ENCODE results near the gene INPP4A.
"Not testable (repeated sequence)": the region's sequence is repeated elsewhere in the genome, so short reads cannot be mapped to it uniquely, and the experiment has no call there.

The INPP4A gene

GRCh38 chr2:98578231-98578630 lies 133.6 kb downstream of the INPP4A start:
- H3K4me3 ChIP-seq (ENCODE audit: low read depth, low read length): no peak overlapping the region

GRCh38 chr2:98579926-98580325 lies 135.3 kb downstream of the INPP4A start:
- H3K4me3 ChIP-seq (ENCODE audit: low read depth, low read length): no peak overlapping the region

DNA sequence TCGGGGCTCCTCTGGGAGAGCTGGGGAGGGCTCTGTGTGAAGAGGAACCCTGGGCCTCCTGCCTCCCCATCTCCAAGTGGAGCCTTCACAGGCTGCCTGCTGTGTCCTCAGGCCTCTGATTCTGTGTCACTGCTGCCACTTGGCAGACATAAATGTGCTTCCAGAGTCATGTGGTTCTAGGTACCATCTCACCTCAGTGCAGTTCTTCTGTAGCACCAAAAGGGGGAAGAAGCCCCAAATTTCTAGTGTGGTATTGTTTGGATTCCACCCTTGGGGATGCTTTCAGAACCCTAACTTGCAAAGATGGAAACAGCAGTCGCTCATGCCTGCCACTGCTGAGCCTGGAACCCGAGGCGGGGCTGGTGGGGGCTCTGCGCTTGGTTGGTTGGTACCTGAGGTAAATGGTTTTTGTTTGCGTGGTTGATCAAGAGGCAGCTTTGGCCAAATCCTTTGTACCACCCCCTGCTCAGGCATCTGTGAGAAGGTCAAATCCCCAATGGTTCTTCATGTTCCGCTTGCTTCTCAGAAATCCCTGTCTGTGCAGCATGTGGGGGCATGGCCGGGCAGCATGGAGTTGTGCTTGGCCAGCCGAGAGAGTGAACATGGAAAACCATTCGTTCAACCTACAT lies 136.1 kb downstream of the INPP4A start:
- no peak overlapping the region for H3K4me3 ChIP-seq (ENCODE audit: low read depth, low read length)

- no peak overlapping the region for H3K4me3 ChIP-seq (ENCODE audit: low read depth, low read length)
Measured at GRCh38 chr2:98582523-98582922, 137.9 kb downstream of the INPP4A start.

GRCh38 chr2:98583276-98583675 lies 138.6 kb downstream of the INPP4A start:
- H3K4me3 ChIP-seq (ENCODE audit: low read depth, low read length): no peak overlapping the region

DNA sequence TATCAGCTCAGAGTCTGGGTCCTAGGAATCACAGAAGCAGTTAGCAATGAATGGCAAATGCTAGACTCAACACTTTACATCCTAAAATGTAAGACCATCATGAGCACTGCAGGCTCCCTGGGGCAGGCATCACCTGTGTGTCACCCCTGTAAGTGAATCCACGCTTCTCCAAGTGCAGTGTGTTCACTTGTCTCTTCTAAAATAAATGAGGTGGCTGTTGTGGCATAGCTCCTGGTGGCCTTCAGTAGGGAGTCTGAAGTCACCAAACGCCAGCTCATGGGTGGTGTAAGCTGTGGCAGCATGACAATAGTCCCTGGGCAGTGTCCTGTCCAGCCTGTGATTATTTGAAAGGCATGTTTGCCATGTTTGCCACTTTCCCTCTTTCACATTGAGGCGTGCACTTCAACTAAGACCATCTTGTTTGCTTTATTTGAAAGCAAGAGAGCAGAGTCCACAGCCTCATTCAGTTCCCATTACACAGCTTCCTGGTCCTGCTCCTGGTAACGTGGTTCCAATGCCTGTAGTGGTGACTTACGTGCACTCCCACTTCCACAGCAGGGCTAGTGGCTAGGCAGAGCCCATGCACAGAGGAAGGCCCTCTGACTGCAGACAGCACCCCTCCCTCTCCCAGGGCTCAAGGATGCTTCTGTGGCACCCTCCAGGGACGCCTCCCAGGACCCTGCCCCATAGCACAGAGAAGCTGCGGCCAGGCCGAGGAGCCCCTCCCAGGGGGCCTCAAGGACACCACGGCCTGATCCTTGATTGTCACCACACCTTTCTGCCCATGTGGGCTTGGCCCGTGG lies 139.4 kb downstream of the INPP4A start:
- no peak overlapping the region for H3K4me3 ChIP-seq (ENCODE audit: low read depth, low read length)

DNA sequence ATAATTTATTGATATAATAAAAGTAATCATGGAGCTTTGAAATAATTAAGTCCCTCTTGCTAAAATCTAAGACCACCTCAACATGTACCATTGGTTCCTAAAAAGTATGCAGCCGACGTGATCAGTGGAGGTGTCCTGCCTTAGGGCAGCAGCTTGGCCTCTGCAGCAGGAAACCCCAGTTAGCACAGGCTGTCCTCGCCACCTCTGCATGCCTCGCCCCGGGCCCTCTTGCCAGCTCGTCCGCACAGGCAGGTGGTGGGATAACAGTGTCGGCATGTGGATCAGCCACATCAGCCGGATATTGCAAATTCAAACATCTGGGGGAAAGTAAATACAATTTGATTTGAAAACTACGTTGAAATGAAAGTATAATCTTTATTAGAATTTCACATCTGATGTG lies 140.7 kb downstream of the INPP4A start:
- H3K4me3 ChIP-seq (ENCODE audit: low read depth, low read length): no peak overlapping the region

DNA sequence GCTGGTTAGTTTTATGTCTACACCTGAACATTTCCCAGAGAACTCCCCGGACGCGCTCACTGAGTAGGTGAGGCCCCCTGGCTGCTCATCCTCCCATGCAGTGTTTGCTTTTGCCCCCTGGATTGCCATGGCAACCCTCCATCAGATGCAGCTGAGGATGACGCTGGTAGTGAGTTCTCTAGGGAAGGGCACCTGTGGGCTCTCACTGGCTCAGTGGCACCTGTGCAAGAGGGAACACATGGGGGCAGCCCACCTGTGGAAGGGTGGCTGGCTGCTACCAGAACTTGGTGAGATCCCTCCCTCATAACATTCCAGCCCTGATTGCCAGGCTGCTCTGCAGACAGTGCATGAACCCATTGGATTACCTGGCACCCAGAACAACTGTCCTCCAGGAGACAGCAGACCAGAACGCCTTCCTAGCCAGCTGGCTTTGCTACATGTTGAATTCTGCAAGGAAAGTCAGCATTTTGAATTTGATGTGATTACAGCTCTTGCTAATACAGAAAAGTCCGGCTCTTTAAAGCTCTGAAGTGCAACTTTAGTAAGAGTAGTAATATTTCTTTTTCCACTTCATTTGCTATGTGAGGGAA lies 142.0 kb downstream of the INPP4A start:
- H3K4me3 ChIP-seq (ENCODE audit: low read depth, low read length): no peak overlapping the region

DNA sequence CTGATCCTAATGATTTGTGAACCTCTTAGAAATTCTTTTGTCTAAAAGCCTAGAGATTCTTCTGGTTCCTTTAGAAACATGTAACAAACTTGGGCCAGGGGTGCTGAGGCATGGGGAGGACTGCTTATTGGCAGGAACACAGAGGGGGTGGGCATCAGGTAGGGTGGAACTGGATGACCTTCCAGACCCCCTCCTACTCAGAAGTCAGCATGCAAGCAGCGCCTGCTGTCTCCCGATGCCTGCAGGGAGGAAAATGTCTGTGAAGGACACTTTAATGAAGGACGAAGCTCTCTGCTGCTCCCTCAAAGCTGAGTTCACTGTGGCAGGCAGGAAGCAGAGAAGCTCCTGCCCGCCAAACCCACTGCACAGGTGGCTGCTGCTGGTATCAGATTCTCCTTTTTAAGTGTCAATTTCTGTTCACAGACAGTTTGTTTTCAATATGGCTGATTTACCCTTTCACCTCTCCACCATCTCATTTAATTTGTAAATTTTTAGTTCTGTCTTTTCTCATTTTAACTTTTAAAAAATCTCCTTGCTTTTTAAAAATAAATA lies 144.3 kb downstream of the INPP4A start:
- H3K4me3 ChIP-seq (ENCODE audit: low read depth, low read length): no peak overlapping the region

DNA sequence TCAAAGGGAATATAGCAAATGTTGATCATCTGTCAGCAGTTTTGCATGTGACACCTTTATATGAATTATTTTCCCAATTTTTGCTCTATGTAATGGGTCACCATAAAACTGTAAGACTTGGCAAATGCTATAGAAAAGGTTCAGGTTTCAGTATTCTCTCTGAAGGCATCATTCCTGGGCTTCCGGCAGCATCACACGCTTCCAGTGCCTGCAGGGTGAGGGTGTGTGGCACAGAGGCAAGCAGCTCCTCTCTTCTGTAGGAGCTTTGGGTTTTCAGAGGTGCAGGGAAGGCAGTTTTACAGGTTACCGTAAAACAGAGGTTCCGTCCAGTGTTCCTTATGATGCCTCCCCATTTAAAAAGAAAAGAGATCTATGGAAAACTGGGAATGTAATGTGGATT lies 144.8 kb downstream of the INPP4A start:
- no peak overlapping the region for H3K4me3 ChIP-seq (ENCODE audit: low read depth, low read length)

GRCh38 chr2:98592565-98592964 lies 147.9 kb downstream of the INPP4A start:
- no peak overlapping the region for H3K4me3 ChIP-seq (ENCODE audit: low read depth, low read length)

DNA sequence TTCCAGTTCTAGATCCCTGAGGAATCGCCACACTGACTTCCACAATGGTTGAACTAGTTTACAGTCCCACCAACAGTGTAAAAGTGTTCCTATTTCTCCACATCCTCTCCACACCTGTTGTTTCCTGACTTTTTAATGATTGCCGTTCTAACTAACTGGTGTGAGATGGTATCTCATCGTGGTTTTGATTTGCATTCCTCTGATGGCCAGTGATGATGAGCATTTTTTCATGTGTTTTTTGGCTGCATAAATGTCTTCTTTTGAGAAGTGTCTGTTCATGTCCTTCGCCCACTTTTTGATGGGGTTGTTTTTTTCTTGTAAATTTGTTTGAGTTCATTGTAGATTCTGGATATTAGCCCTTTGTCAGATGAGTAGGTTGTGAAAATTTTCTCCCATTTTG lies 150.0 kb downstream of the INPP4A start:
- not testable (repeated sequence) for H3K4me3 ChIP-seq (ENCODE audit: low read depth, low read length)

DNA sequence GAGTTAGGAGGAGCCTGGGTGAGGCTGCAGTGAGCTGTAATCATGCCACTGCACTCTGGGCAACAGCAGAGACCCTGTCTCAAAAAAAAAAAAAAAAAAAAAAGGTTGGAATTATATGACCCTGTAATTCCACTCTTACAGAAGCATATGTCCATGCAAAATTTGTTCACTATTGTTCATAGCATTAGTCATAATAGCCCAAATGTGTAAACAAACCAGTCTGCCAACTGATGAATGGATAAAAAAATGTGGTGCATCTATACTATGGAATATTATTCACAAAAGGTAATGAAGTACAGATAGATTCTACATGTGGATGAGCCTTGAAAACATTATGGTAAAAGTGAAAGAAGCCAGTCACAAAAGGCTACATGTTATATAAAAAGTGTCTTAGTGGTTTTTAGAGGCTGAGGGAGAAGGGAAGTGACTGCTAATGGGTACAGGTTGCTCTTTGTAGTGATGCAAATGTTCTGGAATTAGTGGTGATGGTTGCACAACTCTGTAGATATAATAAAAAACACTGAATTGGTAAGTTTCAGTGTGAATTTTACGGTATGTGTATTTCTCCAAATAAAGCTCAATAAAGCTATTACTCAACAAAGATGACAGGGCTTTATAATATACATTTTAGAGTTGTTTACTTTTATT lies 154.2 kb downstream of the INPP4A start:
- H3K4me3 ChIP-seq (ENCODE audit: low read depth, low read length): no peak overlapping the region

- no peak overlapping the region for H3K4me3 ChIP-seq (ENCODE audit: low read depth, low read length)
Measured at GRCh38 chr2:98601532-98602132, 157.0 kb downstream of the INPP4A start.

DNA sequence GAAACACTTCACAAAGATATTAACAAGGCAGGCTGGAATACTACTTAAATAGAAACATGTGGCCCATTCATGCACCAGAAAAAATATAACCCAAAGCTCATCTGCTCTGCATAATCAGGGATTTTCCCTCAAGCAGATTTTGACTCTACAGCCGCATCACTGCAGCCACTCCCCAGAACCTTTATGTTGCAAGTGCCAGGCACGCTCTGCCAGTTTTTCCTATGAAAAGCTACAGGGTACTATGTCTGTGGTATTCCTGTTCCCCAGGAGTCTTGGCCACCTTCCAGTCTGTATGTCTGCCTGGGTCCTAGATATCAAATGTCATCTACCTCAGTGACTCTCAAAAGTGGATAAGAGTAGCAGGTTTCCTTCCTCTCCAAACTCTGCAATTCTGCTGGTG lies 159.9 kb downstream of the INPP4A start:
- no peak overlapping the region for H3K4me3 ChIP-seq (ENCODE audit: low read depth, low read length)

GRCh38 chr2:98605076-98605475 lies 160.4 kb downstream of the INPP4A start:
- H3K4me3 ChIP-seq (ENCODE audit: low read depth, low read length): no peak overlapping the region

DNA sequence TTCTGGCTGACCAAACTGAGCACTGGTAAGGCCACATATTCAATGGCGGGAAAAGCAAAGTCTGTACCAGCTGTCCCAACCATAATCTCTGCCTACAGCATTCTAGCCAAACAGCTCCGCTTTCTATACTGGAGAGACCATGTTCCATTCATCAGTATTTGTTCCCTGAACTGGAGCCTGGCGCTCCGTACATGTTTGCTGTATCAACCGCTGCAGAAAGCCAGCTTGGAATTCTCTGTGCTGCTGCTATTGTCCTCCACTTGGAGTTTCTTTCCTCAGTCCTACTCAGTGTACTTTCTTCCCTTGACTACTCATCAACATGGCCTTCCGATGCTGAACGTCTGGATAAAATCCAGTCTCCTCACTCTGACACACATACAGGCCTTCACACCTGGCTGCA lies 161.8 kb downstream of the INPP4A start:
- H3K4me3 ChIP-seq (ENCODE audit: low read depth, low read length): no peak overlapping the region

DNA sequence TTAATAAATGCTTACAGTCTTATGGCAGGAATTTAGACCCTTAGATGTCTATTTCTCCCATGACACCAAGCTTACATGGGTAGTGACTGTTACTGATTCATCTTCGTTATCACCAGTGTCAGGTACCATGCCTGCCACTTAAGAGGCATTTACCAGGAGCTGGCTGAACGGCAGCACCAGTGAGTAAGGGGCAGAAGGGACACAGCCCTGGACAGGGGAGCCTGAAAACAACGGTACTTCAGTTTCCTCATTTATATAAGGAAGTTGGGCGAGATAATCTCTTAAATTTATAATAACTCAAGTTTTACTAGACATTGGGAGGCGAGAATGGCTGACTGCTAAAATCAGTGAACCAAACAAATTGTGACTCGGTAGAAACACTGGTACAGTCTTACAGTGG lies 162.4 kb downstream of the INPP4A start:
- H3K4me3 ChIP-seq (ENCODE audit: low read depth, low read length): peak overlapping the region; percentile 85

DNA sequence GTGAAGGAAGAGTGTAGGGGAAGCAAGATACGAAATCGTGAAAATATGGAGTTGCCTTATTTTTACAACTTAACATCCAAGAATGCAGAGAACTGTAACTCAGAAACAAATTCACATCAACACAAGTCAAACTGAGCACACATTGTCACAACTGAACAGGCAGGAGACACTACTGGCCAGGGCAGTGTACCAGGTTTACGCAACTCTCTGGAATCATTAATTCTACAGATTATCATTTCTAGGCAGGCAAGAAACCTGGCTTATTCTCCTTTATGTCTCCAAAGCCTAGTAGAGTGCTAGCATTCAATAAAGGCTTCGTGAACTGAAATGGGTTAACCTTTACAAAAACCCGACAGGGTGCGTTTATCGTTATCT lies 163.1 kb downstream of the INPP4A start:
- H3K4me3 ChIP-seq (ENCODE audit: low read depth, low read length): peak overlapping the region; percentile 85

GRCh38 chr2:98608116-98608961 lies 163.7 kb downstream of the INPP4A start, which contains the start of the genes COA5 and UNC50:
Gene COA5 (minus strand): TSS chr2:98608512. CDS start chr2:98608405, 107 bp downstream.
Gene UNC50 (plus strand): TSS chr2:98608589. CDS start chr2:98609760, 1,171 bp downstream.
- peak within 1 kb of the TSS; percentile 85 for H3K4me3 ChIP-seq (ENCODE audit: low read depth, low read length)
